ENCODE results near the gene ZMYND10.
A peak's percentile ranks its signal among the peaks of the same experiment; 100 is the strongest.
"Not testable (repeated sequence)": the region's sequence is repeated elsewhere in the genome, so short reads cannot be mapped to it uniquely, and the experiment has no call there.

Gene ZMYND10

DNA sequence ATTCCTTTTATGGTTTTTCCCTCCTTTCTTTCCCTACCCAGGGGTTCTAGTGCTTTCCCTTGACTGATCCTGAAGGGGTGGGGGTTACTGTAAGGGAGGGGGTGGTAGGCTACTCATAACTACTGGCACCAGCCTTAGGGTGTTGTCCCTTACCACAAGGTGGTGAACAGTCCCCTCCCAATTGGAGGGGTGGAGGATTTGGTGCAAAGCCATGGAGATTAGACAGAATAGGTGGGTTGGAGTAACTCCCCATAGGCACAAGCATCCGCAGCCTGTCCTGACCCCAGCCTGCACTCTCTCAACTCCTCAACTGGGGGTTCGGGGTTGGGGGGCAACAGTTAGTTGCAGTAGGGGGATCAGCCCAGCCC lies 20.4 kb downstream of the ZMYND10 start:
- DNase-seq (ENCODE audit: low read depth), result no peak

DNA sequence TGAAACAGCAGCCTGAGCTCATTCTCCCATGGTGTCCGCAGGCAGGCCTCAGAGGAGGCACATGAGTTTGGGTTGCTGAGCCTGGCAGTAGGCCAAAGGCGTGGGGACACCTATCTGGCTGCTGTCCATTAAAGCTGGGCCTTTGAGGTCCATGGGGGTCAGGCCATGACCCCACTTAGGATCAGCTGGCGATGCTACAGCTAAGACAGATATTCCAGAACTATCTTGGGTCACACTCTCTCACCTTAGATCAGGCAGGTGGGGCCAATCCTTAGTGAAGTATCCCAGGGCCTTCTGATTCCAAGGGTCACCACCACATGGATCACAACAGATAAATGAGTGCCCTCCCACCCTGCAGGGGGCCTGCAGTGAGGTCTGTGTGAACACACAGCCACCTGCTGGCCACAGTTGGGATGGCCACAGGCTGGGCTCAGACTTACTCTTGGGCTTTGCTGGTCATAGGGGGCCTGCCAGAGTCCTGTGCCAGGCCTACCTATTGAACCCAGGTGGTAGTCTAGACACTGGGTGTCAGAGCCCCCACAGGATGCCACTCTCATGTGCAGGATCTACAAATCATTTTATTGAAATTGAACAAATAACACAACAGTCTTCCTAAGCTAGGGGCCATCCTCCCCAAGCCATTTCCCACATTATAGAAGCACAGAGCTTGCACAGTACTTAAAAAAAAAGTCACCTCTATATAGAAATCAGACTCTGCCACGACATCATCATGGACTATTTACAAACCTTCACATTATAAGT lies 21.0 kb downstream of the ZMYND10 start:
- DNase-seq (ENCODE audit: low read depth), result peak; percentile 40

DNA sequence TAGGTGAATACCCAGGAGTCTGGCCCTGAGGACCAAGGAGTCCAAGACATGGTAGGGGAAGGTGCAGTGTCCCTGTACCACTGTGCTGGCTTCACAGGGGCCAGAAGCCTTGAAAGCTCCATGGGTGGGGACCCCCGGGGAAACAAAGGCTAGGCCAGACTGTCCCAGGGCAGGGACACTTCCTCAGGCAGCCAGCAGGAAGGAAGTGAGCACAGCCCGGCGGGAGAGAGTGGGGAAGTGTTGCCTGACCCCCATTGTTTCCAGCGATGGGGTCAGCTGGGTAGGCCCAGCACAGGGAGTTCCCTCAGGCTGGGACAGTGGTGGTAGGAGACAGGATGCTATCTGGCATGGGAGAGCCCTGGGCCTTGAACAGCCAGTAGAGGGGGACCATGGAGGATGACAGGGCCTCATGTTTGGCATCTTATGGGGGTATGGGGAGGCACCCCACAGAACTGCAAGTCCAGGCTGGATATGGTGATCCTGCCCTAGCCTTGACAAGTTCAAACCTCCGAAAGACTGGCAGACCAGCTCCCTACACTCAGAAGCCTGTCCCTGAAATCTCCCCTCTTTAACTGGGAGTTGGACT lies 21.8 kb downstream of the ZMYND10 start:
- DNase-seq (ENCODE audit: low read depth), result no peak

DNA sequence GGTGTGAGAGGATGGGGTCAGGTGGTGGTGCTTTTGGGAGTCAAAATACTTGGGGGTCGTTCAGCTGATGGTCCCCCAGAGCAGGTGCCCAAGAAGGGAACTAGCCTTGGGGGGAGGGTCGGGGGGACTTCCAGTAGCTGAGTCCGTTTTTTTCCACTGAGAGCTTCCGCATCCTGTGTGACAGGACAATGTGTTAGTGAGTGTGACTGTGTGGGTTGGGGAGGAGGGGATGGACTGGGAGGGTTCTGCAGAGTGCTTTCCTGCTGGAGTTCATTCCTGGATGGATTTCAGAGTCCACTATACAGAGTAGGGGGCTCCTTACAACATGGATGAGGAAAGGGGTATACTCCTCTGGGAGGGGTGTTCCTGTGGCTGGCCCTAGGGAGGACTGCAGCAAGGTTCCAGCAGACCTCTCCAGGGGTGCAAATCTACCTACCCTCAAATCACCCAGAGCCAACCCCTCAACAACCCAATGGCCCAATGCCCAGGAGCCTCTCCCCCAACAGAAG lies 22.4 kb downstream of the ZMYND10 start:
- DNase-seq (ENCODE audit: low read depth), result no peak

DNA sequence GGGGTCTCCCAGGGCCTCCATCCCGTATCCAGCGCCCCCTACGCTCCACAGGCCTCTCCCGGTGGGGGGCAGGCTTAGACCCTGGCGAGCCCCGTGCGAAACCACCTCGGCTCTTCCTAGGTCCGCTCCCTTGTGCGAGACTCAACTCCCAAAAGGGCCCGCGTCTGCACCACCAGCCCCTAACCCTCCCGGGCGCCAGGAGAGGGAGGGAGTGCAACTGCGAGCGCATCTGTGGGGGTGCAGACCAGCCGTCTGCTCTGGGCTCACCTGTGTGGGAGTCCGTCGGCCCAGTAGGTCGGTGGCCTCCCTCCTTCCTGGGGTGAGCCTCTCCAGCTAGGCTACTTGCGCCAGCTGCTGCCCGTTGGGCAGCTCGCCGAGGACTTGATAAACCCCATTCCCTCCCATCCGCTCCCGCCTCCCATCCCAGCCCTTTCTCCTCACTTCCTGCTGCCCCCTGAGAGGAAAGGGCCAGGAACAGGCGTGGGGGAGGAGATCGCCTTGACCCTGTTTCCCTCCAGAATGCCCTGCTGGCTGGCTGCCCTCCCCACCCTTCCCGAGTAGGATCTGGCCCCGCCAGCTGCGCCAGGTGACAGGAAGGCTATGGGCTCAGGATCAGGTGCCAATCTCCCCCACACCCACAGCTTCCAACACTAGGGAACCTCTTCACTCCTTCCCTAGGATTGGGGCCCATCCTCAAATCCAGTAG lies 23.0 kb downstream of the ZMYND10 start, which contains the start of gene HYAL2:
HYAL2 (minus strand) TSS at position 360 of the 706 bp plus-strand sequence. CDS start 2,256 bp downstream, outside the sequence.
- DNase-seq (ENCODE audit: low read depth), result no peak

DNA sequence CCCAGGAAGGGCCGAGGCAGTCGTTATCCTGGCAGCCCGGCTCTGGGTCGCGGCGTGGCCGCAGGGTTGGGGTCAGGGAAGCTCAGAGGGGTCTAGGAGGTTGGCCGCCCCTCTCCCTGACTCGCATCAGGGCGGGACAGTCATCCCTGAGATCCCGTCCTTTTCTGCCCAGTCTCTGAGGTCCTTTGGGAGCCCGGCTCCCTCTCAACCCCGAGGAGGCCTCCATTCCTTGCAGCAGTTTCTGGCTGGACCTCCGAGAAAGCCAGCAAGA lies 23.5 kb downstream of the ZMYND10 start:
- no peak for DNase-seq (ENCODE audit: low read depth)

DNA sequence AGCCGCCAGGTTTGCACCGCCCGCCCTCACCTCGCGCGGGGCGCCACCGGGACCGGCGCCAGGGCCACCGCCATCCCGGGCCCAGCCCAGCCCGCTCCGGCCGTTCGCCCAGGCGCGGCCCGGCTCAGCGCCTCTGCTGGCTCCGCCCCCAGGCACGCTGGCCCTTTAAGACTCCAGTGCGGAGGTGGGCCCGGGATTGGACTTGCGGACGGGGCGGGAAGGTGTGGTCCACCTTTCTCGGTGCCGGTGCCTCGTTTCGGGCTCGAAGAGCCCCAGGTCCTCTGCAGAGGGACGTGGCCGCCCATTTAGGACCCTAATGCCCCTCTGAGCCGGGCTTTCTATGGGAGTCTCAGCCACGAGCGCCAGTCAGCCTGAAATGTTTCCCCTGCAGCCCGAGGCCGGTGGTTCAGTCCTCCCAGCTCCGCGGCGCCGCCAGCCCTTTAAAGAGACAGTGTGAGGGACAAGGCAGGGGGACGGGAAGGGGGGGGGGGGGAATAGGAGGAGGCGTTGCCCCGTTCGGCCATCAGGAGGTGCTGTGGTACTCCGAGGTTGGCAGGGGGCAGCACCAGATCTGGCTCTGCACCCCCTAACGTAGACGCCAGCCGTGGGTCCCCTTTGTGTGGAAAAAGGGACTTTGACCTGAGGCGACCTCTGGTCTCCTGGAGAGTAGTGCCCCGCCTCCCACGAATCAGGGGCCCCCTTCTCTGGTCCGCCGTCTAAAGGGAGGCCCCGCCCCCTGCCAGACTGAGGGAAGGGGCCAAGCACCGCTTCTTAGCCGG lies 24.0 kb downstream of the ZMYND10 start:
- peak; percentile 75 for DNase-seq (ENCODE audit: low read depth)

DNA sequence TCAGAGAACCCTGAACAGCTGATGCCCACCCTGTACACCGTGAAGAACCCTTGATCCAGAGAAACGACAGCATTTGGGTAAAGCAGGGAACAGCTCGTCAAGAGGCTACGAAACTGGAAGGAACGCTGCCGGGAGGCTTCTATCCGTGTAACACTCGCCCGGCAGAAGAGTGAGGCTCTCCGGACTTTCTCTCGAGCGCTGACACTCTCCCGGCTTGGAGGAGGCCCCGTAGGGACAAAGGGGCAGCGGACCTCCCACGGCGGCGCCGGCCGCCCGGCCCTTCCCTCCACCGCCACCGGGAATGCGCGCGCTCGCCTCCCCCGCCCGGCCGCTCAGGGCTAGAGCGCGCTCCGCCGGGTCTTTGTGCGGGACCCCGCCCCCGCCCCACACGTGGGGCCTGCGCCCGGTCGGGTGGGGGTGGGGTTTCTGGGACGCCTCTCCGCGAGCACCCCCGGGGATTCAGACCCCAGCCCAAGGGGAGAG lies 24.6 kb downstream of the ZMYND10 start:
- DNase-seq (ENCODE audit: low read depth), result peak; percentile 51

DNA sequence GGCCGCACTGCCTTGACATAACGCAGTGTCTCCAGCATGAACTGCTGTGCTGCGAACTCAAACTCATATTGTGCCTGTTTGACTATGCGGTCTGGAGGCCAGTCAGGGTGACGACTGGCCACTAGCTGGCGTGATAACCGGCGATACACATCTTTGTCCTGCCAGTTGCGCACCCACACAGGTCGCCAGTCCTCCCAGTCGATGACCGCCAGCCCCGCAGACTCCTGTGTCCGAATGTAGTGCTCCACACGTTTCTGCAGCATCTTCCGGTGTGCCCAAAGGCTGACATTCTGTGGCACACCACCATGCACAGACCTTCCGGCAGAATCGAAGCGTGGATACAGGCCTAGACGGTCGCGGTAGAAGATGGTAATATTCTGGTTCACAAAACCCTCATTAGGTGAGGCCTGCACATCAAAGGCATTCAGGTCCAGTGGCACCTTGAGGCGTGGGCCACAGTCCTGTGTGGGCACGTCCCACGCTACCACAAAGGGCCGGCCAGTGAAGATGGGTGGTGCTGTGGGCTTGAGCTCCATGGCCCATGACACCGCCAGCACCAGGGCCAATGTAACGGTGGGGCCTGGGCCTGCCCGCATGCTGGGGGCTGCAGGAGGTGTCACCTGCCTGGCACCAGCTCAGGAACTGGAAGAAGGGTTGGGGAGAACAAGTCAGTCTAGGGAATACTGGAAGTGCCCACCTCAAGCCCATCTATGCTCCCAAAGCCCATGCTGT lies 25.5 kb downstream of the ZMYND10 start:
- DNase-seq (ENCODE audit: low read depth), result no peak

DNA sequence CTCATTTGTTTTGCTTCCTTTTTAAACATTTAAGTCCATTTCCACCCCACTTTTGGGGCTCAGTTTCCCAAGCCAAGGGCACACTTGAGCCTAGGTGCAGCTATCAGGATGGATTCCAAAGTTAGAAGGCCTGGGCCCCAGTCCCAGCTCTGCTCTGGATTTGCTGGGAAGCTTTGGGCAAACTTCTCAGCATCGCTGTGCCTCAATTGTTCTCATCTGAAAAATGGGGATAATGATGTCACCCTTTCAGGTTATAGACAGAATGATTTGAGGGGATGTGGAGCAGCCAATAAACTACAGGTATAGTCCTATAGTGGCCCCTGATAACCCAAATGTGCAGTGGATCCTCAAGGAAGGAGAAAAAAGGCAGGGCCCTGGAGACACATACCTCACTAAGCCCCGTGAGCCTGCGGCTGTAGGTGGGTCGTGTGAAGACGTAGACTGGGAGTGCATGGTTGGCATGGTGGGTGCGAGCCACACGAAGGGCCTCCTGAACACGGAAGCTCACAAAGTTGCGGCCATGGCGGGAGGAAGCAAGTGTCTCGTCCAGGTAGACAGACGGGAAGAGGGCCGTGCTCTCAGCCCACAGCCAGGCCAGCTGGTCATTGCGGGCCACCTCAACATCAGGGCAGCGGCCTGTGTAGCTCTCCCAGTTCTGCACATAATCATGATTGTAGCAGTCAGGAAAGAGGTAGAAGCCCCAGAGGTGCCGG lies 26.2 kb downstream of the ZMYND10 start:
- no peak for DNase-seq (ENCODE audit: low read depth)

DNA sequence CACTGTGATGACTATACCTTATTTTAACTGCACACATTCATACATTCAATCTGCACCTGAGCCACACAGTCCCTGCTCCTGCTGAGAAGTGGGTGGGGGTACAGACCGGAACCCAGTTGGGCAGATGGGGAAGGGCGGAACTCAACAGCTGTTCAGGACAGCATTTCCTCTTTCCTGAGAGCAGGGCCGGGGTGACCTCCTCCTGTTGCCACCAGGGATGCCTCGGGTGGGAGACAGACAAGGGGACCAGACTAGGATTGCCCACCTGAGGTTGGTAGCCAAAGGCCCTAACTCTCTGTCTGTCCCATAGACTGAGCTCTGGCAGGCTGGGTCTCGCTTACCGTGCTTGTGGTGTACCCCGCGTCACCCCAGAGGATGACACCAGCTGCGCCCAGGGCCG lies 26.9 kb downstream of the ZMYND10 start:
- DNase-seq (ENCODE audit: low read depth), result no peak

DNA sequence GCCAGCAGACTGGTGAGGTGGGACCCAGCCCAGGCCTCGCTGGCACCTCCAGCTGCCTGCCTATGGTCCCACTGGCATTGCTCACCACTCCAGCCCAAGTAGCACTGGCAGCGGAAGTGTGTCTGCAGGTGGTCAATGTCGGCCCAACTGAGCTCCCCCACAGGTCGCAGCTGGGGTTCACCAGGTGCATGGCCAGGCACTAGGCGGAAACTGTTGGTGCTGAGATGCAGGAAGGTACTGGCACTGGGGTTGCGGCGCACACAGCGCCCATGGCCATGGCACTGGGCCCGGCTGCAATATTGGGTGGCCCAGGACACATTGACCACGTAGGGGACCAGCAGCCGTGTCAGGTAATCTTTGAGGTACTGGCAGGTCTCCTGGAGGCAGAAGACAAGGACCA lies 27.4 kb downstream of the ZMYND10 start:
- DNase-seq (ENCODE audit: low read depth), result no peak

DNA sequence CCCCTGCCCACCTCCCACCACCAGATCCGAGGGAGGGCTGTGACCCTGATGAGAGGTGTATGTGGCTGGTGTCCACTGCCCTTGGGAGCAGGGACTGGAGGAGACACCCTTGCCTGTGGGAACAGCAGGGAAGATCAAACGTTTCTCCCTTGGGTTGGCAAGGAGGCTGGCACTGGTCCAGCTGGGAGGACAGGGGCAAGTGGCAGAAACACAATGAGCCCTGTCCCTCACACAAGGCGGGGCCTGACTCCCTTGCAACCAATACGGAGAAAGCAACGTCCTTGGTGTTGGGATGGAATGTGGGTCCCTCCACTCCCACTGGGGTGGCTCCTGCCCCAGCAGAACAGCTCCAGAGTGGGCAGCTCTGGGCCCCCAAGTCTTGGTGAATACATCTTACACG lies 28.2 kb downstream of the ZMYND10 start:
- DNase-seq (ENCODE audit: low read depth), result no peak

DNA sequence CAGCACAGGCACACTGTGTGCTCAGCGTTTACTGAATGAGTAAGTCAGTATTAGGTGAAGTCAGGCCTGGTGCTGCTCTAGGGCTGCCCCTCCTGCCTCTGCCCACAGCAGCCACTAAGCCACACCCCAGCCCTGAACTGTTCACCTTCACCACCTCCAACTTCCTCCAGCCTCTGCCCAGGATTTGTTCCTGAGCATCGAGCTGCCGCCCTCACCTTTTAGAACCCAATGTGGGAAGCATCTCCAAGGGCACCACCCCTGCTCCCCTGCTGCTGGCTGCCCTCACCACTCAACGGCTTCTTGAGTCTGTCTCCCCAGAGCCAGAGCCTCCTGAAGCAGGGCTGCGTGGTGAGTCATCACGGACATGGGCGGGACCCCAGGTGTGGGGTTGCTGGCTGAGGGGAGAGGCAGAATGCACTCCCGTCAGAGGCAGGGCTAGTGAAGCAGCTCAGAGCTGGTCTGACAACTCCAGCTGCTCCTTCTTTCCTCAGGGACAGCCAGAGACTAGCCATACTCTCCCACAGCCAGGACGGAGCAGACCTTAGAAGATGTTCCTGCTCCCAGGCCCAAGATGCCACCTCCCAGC lies 28.8 kb downstream of the ZMYND10 start:
- DNase-seq (ENCODE audit: low read depth), result peak; percentile 65

DNA sequence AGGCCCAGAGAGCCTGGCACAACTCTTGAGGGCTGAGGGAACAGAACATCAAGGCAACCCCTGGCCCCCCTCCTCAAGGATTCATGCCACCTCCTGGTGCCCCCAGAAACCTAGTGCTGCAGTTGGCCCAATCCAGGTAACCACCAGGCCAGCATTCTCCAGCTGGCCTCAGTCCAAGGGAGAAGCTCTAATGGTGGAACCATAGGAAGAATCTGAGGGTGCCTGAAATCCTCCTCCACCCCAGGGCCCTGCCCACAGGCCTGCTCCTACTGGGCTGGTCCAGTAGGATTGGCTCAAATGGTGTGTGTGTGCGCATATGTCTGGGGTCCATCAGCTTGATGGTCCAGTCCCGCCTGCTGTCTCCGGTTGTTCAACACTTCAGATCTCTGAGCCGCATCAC lies 30.7 kb downstream of the ZMYND10 start:
- DNase-seq (ENCODE audit: low read depth), result no peak

DNA sequence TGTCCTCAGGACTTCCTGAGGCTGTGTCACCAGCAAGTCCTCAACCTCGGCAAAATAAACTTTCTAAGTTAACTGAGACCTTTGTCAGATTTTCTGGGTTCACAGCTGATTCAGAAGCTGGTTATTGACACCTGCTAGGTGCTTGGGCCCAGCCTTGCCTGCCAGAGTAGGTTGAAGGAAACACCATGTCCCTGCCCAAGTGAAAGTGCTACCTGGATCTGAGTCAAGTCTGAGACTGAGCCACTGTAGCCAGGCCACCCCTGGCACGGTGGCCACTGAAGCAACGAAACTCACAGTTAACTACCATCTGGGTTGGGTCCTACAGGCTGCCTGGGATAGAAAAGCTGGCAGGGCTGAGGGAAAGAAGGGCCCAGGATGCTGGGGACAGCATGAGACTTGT lies 31.2 kb downstream of the ZMYND10 start:
- no peak for DNase-seq (ENCODE audit: low read depth)

DNA sequence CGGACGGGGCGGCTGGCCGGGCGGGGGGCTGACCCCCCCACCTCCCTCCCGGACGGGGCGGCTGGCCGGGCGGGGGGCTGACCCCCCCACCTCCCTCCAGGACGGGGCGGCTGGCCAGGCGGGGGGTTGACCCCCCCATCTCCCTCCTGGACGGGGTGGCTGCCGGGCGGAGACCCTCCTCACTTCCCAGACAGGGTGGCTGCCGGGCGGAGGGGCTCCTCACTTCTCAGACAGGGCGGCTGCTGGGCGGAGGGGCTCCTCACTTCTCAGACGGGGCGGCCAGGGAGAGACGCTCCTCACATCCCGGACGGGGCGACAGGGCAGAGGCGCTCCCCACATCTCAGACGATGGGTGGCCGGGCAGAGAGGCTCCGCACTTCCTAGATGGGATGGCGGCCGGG lies 33.5 kb downstream of the ZMYND10 start:
- not testable (repeated sequence) for DNase-seq (ENCODE audit: low read depth)

DNA sequence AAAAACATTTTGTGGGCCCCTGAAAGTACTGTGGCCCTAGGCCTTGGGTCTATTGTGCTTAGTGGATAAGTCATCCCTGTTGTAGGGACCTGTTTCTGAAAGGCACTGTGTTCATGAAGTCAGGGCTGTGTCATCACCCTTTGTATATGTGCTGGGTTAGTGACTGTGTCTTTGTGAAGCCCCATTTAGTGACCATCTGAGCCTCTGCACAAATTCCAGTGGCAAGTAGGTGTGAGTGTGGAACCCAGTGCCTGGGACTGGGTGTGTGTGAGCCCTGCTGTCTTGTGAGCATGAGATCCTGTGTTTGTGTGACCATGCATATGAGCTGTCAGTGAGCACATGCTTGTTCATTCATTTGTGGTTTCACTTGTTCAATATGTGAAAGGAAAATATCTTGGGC lies 40.9 kb downstream of the ZMYND10 start:
- no peak for DNase-seq (ENCODE audit: low read depth)

DNA sequence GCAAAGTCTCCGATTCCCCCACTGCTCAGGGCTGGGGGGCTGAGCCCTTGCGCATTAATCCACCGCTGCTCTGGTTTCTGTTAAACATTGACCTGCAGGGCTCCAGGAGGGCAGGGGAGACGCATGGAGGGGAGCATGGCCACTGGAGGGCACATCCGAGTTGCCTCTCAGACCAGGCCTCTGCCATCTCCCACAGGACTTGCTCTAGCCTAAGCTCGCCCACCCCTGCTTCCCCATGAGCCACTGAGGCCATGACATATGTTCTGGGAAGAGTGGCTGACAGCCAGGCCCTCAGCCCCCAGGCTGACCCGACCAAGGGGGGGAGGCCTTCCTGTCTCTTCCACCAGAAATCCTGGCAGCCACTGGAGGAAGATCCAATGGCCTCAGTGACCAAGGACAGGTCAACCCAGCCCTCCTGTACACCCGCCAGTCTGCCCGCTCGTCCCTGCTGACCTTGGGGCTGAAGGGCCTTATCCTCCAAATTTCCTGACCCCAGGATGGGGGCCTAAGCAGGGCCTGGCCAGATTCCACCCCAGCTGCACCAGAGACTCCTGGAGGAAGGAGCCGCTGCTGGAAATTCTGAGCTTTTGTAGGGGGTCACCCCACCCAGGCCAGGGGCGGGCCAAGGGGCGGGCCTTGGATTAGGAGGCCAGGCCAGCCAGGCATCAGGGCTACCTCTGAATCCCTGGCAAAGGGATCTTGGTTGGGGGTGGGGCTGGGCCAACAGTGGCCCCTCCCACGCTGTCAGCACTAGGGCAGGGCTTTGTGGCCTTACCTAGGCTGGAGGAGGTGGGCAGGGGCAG lies 42.3 kb downstream of the ZMYND10 start, which contains the start of gene HYAL1:
HYAL1 (minus strand) TSS at position 562 of the 803 bp plus-strand sequence. CDS start 618 bp downstream, outside the sequence.
- no peak for DNase-seq (ENCODE audit: low read depth)
